ENCODE data around the gene DENND1A. TPM values are rescaled to one million over a fixed set of nuclear protein-coding genes. Genes with fewer than 3 reads are reported as not detected.

Gene DENND1A
- total RNA-seq, 4 donors from 2014 or later, result 20.9 to 33.6 (median 23.7) TPM

GRCh38 chr9:123485216-123485615, 444.7 kb downstream of the DENND1A start:
- 71 to 83% methylated on average over 3 to 5 of the region's 5 CpGs for WGBS, 2 donors (ENCODE audit: low coverage in 1 of 2)
- no peak overlapping the region for H3K4me3 ChIP-seq
- H3K27me3 ChIP-seq, result no peaks in the 10 kb centered on the region
- no peaks in the 10 kb centered on the region for H3K36me3 ChIP-seq
- no peaks in the 10 kb centered on the region for H3K4me1 ChIP-seq
- no peak for TF ChIP-seq CTCF (IDR thresholded peaks at IDR 0.05)
- no peak for TF ChIP-seq POLR2A (IDR thresholded peaks at IDR 0.05)
- no peak for ATAC-seq
- H3K27ac ChIP-seq, result no peak overlapping the region
- no peaks in the 10 kb centered on the region for H3K9me3 ChIP-seq

DNA sequence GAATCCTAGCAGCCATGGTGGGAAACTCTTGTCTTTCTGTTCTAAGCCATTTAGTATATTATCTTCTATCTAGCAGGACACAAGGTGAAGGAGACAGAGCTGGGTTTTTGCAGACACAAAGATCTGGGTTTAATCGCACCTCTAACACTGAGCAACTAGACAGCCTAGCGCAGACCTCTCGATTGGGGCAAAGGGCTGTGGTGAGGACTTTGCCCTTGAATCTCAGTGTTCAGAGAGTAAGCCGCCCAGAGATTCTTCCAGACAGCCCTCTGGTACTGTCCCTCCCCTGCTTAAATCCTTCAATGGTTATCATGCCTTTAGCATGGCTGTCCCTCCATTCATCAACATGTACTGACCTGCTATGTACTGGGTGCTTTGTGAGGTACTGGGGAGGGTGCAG, 445.8 kb downstream of the DENND1A start:
- WGBS, 2 donors (ENCODE audit: low coverage in 1 of 2), result 71% methylated on average over 2 of the region's 4 CpGs; no CpG with 5 or more reads in 1 of the 2 donors
- H3K4me1 ChIP-seq, result no peaks in the 10 kb centered on the region
- no peak overlapping the region for H3K27ac ChIP-seq
- no peak for TF ChIP-seq POLR2AphosphoS5 (IDR thresholded peaks at IDR 0.05)
- TF ChIP-seq POLR2A (IDR thresholded peaks at IDR 0.05), result no peak
- TF ChIP-seq EP300 (IDR thresholded peaks at IDR 0.05), result no peak
- TF ChIP-seq CTCF (IDR thresholded peaks at IDR 0.05), result no peak
- H3K4me3 ChIP-seq, result no peak overlapping the region
- H3K9me3 ChIP-seq, result no peaks in the 10 kb centered on the region
- H3K36me3 ChIP-seq, result no peaks in the 10 kb centered on the region
- no peaks in the 10 kb centered on the region for H3K27me3 ChIP-seq
- ATAC-seq, result no peak

DNA sequence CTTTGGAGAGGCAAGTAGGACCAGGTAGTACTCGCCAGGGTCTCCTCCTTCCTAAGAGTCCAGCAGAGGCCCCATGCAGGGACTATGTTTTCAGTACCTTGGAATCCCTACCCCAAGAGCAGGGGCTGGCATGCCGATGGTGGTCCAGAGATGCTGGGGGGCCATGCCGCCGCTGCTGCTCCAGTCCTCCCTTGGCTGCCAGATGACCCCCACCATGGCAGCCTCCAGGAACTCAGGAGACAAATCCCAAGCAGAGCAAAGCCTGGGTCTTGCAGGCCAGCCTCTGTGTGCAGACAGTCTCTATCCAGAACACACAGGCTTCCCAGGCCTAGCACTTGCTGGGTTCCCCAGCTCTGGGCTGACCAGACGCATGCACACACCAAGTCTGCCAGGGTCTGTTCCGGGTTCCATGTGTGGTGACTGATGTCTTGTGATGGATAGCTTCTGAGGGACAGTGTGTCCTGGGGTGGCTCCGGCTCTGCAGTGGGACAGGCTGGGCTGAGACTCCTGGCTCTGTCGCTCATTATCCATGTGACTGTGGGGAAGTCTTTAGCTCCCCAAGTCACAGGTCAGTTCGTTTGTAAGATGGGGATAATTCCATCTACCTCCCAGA, 446.6 kb downstream of the DENND1A start:
- Histone ChIP-seq H3K36me3 (no peaks in the 10 kb centered on the region), H3K9me3 (no peaks in the 10 kb centered on the region), H3K4me3 (no peak overlapping the region), H3K4me1 (no peaks in the 10 kb centered on the region), H3K27me3 (no peaks in the 10 kb centered on the region), H3K27ac (no peak overlapping the region)
- ATAC-seq, result no peak
- 84 to 88% methylated on average over 2 to 4 of the region's 9 CpGs for WGBS, 2 donors (ENCODE audit: low coverage in 1 of 2)
- TF ChIP-seq CTCF (IDR thresholded peaks at IDR 0.05), result no peak
- no peak for TF ChIP-seq POLR2AphosphoS5 (IDR thresholded peaks at IDR 0.05)
- TF ChIP-seq EP300 (IDR thresholded peaks at IDR 0.05), result no peak
- no peak for TF ChIP-seq POLR2A (IDR thresholded peaks at IDR 0.05)

DNA sequence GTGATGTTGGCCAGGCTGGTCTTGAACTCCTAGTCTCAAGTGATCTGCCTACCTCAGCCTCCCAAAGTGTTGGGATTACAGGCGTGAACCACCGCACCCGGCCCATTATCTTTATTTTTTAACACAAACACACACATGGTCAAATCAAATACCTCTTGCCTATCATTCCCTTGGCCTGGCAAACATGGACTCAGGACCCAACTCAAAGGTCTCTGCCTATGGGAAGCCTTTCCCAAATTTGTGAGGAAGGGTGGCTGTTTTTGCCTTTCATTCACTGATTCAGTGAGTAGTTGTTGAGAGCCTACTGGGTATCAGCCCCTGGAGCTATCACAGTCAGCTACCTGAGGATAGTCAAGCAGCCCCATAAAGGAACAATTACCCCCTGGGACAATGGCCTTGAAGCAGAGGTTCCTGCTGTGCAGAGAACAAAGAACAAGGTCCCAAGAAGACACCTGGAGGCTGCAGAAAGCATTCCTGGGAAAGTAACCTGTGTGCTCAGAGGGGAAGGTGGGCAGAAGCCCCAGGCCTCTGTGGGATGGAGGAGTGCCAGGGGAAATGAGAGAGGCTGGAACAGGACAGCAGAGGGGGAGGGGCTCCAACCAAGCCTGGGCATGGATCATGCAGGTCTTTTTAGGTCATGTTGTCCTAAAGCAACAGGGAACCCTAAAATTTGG, 447.5 kb downstream of the DENND1A start:
- TF ChIP-seq POLR2A (IDR thresholded peaks at IDR 0.05) (no peak), EP300 (IDR thresholded peaks at IDR 0.05) (no peak), CTCF (IDR thresholded peaks at IDR 0.05) (no peak), POLR2AphosphoS5 (IDR thresholded peaks at IDR 0.05) (no peak)
- 96% methylated on average over 3 of the region's 3 CpGs; no CpG with 5 or more reads in 1 of the 2 donors for WGBS, 2 donors (ENCODE audit: low coverage in 1 of 2)
- Histone ChIP-seq H3K27me3 (no peaks in the 10 kb centered on the region), H3K4me1 (no peaks in the 10 kb centered on the region), H3K27ac (no peak overlapping the region), H3K36me3 (no peaks in the 10 kb centered on the region), H3K9me3 (no peaks in the 10 kb centered on the region), H3K4me3 (no peak overlapping the region)
- no peak for ATAC-seq
